ENCODE data around the gene ATP7B. TPM values are rescaled to one million over a fixed set of nuclear protein-coding genes. Genes with fewer than 3 reads are reported as not detected.

The ATP7B gene
- total and polyA plus RNA-seq, 2 experiments from 2014 or later: 2.2 to 12.8 TPM

GRCh38 chr13:51916051-51916818, 95.0 kb downstream of the ATP7B start:
- ATAC-seq: no peak
- no peak overlapping the region for H3K4me3 Mint-ChIP-seq
- no peak for DNase-seq (ENCODE audit: low spot score)
- peaks cover 11% of the 10 kb centered on the region for H3K4me1 Mint-ChIP-seq
- no peaks in the 10 kb centered on the region for H3K9me2 ChIP-seq (ENCODE audit: insufficient read depth)
- no peaks in the 10 kb centered on the region for H3K36me3 Mint-ChIP-seq (ENCODE audit: low read depth)
- no peak overlapping the region for H3K27ac ChIP-seq (ENCODE audit: low read depth)
- no peaks in the 10 kb centered on the region for H3K27me3 ChIP-seq (ENCODE audit: insufficient read depth)
- no peaks in the 10 kb centered on the region for H4K20me1 ChIP-seq (replicated peaks; ENCODE audit: insufficient read depth)
- no peak overlapping the region for H2AFZ ChIP-seq
- H3K27me3 Mint-ChIP-seq (ENCODE audit: insufficient read depth, low read depth, poor library complexity): peaks cover 9% of the 10 kb centered on the region
- H3K36me3 ChIP-seq (ENCODE audit: insufficient read depth): no peaks in the 10 kb centered on the region
- no peaks in the 10 kb centered on the region for H3F3A ChIP-seq (replicated peaks; ENCODE audit: low read depth)
- H3K4me3 ChIP-seq: no peak overlapping the region
- no peaks in the 10 kb centered on the region for H3K79me2 ChIP-seq (replicated peaks; ENCODE audit: insufficient read depth)
- no peak for TF ChIP-seq CTCF (conservative IDR thresholded peaks at IDR 0.05; ENCODE audit: low read depth in 2 of 2)
- TF ChIP-seq NANOG (IDR thresholded peaks at IDR 0.05; ENCODE audit: borderline replicate concordance): no peak
- no peak for TF ChIP-seq ZNF331 (CRISPR knock-in tag; IDR thresholded peaks at IDR 0.05; ENCODE audit: low read depth)
- no peak for TF ChIP-seq CREB1 (CRISPR knock-in tag; IDR thresholded peaks at IDR 0.05; ENCODE audit: low read depth)
- H3K4me1 ChIP-seq (ENCODE audit: insufficient read depth): no peaks in the 10 kb centered on the region
- no peak overlapping the region for H3K4me2 ChIP-seq
- no peak overlapping the region for H3K27ac Mint-ChIP-seq
- no peaks in the 10 kb centered on the region for H3K9me3 Mint-ChIP-seq

- H3K36me3 Mint-ChIP-seq (ENCODE audit: low read depth): no peaks in the 10 kb centered on the region
- Histone ChIP-seq H3K36me3 (ENCODE audit: insufficient read depth) (no peaks in the 10 kb centered on the region), H3K4me2 (no peak overlapping the region), H3K9me2 (ENCODE audit: insufficient read depth) (no peaks in the 10 kb centered on the region), H3K4me1 (ENCODE audit: insufficient read depth) (no peaks in the 10 kb centered on the region), H2AFZ (no peak overlapping the region), H3K27ac (ENCODE audit: low read depth) (no peak overlapping the region), H3F3A (replicated peaks; ENCODE audit: low read depth) (no peaks in the 10 kb centered on the region), H3K79me2 (replicated peaks; ENCODE audit: insufficient read depth) (no peaks in the 10 kb centered on the region), H3K4me3 (no peak overlapping the region), H4K20me1 (replicated peaks; ENCODE audit: insufficient read depth) (no peaks in the 10 kb centered on the region), H3K27me3 (ENCODE audit: insufficient read depth) (no peaks in the 10 kb centered on the region)
- TF ChIP-seq EZH2 (IDR thresholded peaks at IDR 0.05; ENCODE audit: low read depth, unreplicated experiment): no peak
- TF ChIP-seq ZNF462 (CRISPR knock-in tag; IDR thresholded peaks at IDR 0.05): no peak
- no peak for DNase-seq (ENCODE audit: low spot score)
- no peak overlapping the region for H3K4me3 Mint-ChIP-seq
- no peak overlapping the region for H3K27ac Mint-ChIP-seq
- ATAC-seq: no peak
- H3K27me3 Mint-ChIP-seq (ENCODE audit: insufficient read depth, low read depth, poor library complexity): peaks cover 9% of the 10 kb centered on the region
- peaks cover 11% of the 10 kb centered on the region for H3K4me1 Mint-ChIP-seq
- no peaks in the 10 kb centered on the region for H3K9me3 Mint-ChIP-seq
Observed at GRCh38 chr13:51914137-51914493, 97.1 kb downstream of the ATP7B start.
